C4-2B (cell line): ENCODE measurements around the gene XRN2.
"Not testable (repeated sequence)": the region's sequence is repeated elsewhere in the genome, so short reads cannot be mapped to it uniquely, and the experiment has no call there.

Experiments
- H3K27ac ChIP-seq: fragments of 450-650 bp; 2 replicates; pipeline ENCODE4 v1.5.1; 2017
- ZFX ChIP-seq: fragments of 450-650 bp; IDR thresholded peaks from 2 replicates; pipeline ENCODE4 v1.6.1; 2017
- TF ChIP-seq, protein P1 (sequence below): fragments of 450-650 bp; conservative IDR thresholded peaks from 2 replicates; pipeline ENCODE4 v1.5.1; 2017; ENCODE audit warnings: mild to moderate bottlenecking

Gene XRN2

DNA sequence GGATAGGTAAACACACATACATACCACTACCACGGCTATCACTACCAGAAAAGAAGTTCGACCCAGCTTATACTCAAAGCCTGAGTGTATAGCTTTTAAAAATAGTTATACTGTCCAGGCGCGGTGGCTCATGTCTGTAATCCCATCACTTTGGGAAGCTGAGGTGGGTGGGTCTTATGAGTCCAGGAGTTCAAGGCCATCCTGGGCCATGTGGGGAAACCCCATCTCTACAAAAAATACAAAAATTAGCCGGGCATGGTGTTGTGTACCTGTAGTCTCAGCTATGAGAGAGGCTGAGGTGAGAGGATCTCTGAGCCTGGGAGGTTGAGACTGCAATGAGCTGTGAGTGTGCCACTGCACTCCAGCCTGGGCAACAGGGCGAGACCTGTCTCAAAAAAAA lies 61.3 kb downstream of the XRN2 start:
- TF ChIP-seq, protein P1, sequence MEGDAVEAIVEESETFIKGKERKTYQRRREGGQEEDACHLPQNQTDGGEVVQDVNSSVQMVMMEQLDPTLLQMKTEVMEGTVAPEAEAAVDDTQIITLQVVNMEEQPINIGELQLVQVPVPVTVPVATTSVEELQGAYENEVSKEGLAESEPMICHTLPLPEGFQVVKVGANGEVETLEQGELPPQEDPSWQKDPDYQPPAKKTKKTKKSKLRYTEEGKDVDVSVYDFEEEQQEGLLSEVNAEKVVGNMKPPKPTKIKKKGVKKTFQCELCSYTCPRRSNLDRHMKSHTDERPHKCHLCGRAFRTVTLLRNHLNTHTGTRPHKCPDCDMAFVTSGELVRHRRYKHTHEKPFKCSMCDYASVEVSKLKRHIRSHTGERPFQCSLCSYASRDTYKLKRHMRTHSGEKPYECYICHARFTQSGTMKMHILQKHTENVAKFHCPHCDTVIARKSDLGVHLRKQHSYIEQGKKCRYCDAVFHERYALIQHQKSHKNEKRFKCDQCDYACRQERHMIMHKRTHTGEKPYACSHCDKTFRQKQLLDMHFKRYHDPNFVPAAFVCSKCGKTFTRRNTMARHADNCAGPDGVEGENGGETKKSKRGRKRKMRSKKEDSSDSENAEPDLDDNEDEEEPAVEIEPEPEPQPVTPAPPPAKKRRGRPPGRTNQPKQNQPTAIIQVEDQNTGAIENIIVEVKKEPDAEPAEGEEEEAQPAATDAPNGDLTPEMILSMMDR: no peak
- TF ChIP-seq ZFX: no peak
- no peak overlapping the region for H3K27ac ChIP-seq

GRCh38 chr20:21365771-21366170 lies 62.6 kb downstream of the XRN2 start:
- H3K27ac ChIP-seq: no peak overlapping the region
- TF ChIP-seq ZFX: no peak
- TF ChIP-seq, protein P1: no peak

DNA sequence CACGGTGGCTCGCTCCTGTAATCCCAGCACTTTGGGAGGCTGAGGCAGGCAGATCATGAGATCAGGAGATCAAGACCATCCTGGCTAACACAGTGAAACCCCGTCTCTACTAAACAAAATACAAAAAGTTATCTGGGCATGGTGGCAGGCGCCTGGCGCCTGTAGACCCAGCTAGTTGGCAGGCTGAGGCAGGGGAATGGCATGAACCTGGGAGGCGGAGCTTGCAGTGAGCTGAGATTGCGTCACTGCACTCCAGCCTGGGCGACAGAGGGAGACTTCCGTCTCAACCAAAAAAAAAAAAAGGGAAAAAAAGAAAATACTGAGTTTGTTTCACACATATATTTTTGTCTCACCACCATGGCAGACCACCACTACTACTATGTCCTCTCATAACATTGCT lies 63.1 kb downstream of the XRN2 start:
- H3K27ac ChIP-seq: not testable (repeated sequence)

DNA sequence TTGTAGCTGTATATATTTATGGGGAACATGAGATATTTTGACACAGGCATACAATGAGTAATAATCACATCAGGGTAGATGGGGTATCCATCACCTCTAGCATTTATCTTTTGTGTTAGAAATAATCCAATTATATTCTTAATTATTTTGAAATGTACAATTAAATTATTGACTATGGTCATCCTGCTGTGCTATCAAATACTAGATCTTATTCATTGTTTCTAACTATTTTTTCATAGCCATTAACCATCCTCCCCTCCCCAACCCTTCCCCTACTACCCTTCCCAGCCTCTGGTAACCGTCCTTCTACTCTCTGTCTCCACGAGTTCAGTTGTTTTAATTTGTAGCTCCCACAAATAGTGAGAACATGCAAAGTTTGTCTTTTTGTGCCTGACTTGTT lies 65.7 kb downstream of the XRN2 start:
- TF ChIP-seq ZFX: no peak
- TF ChIP-seq, protein P1: no peak

DNA sequence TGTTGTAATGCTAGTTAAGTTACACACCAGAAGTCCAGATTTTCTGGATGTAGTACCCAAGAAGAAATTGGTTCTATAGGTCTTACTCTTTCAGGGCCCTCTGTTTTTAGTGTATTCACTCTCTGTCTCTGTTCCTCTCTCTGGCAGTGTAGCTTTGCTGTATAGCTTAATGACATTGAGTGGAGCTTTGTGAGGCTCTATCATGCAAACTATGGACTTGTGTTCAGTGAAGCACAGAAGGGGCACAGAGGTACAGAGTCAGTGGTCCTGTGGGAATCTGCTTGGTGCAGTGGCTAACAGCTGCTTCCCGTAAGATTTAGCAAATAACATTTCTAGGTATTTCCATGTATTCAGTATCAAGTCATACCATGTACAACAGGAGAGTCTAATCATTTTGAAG lies 68.1 kb downstream of the XRN2 start:
- H3K27ac ChIP-seq: no peak overlapping the region
- no peak for TF ChIP-seq ZFX
- TF ChIP-seq, protein P1: no peak

More for the DNA sequence above, 65.7 kb downstream of the XRN2 start:
- H3K27ac ChIP-seq: no peak overlapping the region

- no peak for TF ChIP-seq ZFX
- TF ChIP-seq, protein P1: no peak
- H3K27ac ChIP-seq: no peak overlapping the region
These were observed 68.9 kb downstream of the XRN2 start for GRCh38 chr20:21372016-21372415.

- H3K27ac ChIP-seq: no peak overlapping the region
- TF ChIP-seq ZFX: no peak
- TF ChIP-seq, protein P1: no peak
These were observed 70.3 kb downstream of the XRN2 start for GRCh38 chr20:21373436-21373835.

- TF ChIP-seq, protein P1: no peak
- no peak for TF ChIP-seq ZFX
- no peak overlapping the region for H3K27ac ChIP-seq
These were observed 73.5 kb downstream of the XRN2 start for GRCh38 chr20:21376626-21377025.
